HCT116 (cell line): ENCODE data around the gene DIO3. TPM values are rescaled to one million over a fixed set of nuclear protein-coding genes. Genes with fewer than 3 reads are reported as not detected.

Experiments used
- ATAC-seq: fragments of 200-7000 bp; cut with Tn5 transposase; 2 replicates; pipeline ENCODE4 v1.9.1; 2020; ENCODE audit warnings: mild to moderate bottlenecking, moderate library complexity
- BruUV-seq: library from RNA; stranded (reverse); fragments of 400-500 nt; replicated peaks from 2 replicates; lab custom pipeline; 2021; lab: Mats Ljungman, UMichigan
- CTCF ChIA-PET: fragments of 300-600 bp; sonication (Branson Sonifier 250); formaldehyde crosslinking; loops from one replicate; lab custom pipeline; 2021; ENCODE audit warnings: antibody characterized with exemption; lab: Charles Lee
- POLR2A ChIA-PET: fragments of 300-600, 350-600 bp; sonication (Branson Sonifier 250); formaldehyde crosslinking; loops from one replicate; lab custom pipeline; 2021; ENCODE audit warnings: antibody characterized with exemption; lab: Charles Lee
- RAD21 ChIA-PET, 2 experiments: fragments of 300-600 bp; sonication (Branson Sonifier 250); formaldehyde crosslinking; loops; one replicate each; lab custom pipeline; 2023; ENCODE audit warnings: low total read pairs in 2 of 2; ENCODE audit not compliant: uncharacterized antibody in 2 of 2, unreplicated experiment in 2 of 2, low non-redundant PET in 1 of 2; lab: Charles Lee
- DNase-seq: peaks from one replicate; pipeline ENCODE4 v3.0.0-alpha.2; 2010; ENCODE audit warnings: low read depth, low spot score
- H2AFZ ChIP-seq: fragments of 200-600 bp; shearing (Covaris generic), sonication (generic); 2 replicates; pipeline ENCODE4 v1.6.1; 2017; ENCODE audit warnings: low read depth, mixed run types, mixed read lengths, antibody characterized with exemption, low read length; ENCODE audit not compliant: poor library complexity, severe bottlenecking
- H3K27ac ChIP-seq: 2 replicates; pipeline ENCODE4 v1.5.1; 2012; ENCODE audit warnings: low read depth, low read length
- H3K27me3 ChIP-seq: fragments of 200-600 bp; sonication (generic); 2 replicates; pipeline ENCODE4 v1.6.1; 2016; ENCODE audit warnings: mixed run types, low read length, mixed read lengths; ENCODE audit not compliant: insufficient read depth
- H3K36me3 ChIP-seq, 2 experiments: fragments of 200-500 bp in 1 of 2; fragments of 200-600 bp in 1 of 2; sonication (Bioruptor generic) in 1 of 2; sonication (generic) in 1 of 2; 2 replicates each; pipeline versions ENCODE4 v1.5.1 to v1.6.1; 2014 to 2016; ENCODE audit warnings: low read length in 2 of 2, inconsistent platforms in 1 of 2, mixed read lengths in 1 of 2, mixed run types in 1 of 2; ENCODE audit not compliant: insufficient read depth in 2 of 2, control insufficient read depth in 1 of 2
- H3K4me1 ChIP-seq, 2 experiments: fragments of 200-600 bp in 1 of 2; sonication (generic) in 1 of 2; 2 replicates each; pipeline versions ENCODE4 v1.5.1 to v1.6.1; 2012 to 2017; ENCODE audit warnings: low read length in 2 of 2, inconsistent platforms in 1 of 2, mild to moderate bottlenecking in 1 of 2, mixed read lengths in 1 of 2, mixed run types in 1 of 2, moderate library complexity in 1 of 2; ENCODE audit not compliant: insufficient read depth in 2 of 2, control insufficient read depth in 1 of 2
- H3K4me2 ChIP-seq: fragments of 200-600 bp; sonication (generic); 2 replicates; pipeline ENCODE4 v1.6.1; 2017; ENCODE audit warnings: mixed run types, low read length, mixed read lengths
- H3K4me3 ChIP-seq, 2 experiments: fragments of 200-600 bp in 1 of 2; sonication (generic) in 1 of 2; replicated peaks in 1 of 2; 2 replicates each; pipeline ENCODE4 v1.5.1; 2011 to 2016; ENCODE audit warnings: low read length in 2 of 2, control low read depth in 1 of 2, low read depth in 1 of 2, mild to moderate bottlenecking in 1 of 2, mixed read lengths in 1 of 2, mixed run types in 1 of 2
- H3K79me2 ChIP-seq: fragments of 200-600 bp; sonication (generic); 2 replicates; pipeline ENCODE4 v1.6.1; 2017; ENCODE audit warnings: mild to moderate bottlenecking, mixed run types, low read length, moderate library complexity, mixed read lengths; ENCODE audit not compliant: insufficient read depth
- H3K9ac ChIP-seq: fragments of 200-600 bp; sonication (generic); 2 replicates; pipeline ENCODE4 v1.6.1; 2016; ENCODE audit warnings: low read length, mixed read lengths
- H3K9me2 ChIP-seq: fragments of 200-600 bp; sonication (generic), shearing (Covaris generic); 2 replicates; pipeline ENCODE4 v1.6.1; 2017; ENCODE audit warnings: mixed run types, mild to moderate bottlenecking, moderate library complexity; ENCODE audit not compliant: insufficient read depth
- H3K9me3 ChIP-seq, 2 experiments: fragments of 200-500 bp in 1 of 2; fragments of 200-600 bp in 1 of 2; sonication (Bioruptor generic) in 1 of 2; sonication (generic) in 1 of 2; 2 replicates each; pipeline ENCODE4 v1.6.1; 2014 to 2017; ENCODE audit warnings: low read length in 2 of 2, mixed read lengths in 2 of 2, inconsistent platforms in 1 of 2, low read depth in 1 of 2, mild to moderate bottlenecking in 1 of 2, mixed run types in 1 of 2, moderate library complexity in 1 of 2; ENCODE audit not compliant: control insufficient read depth in 1 of 2, insufficient read depth in 1 of 2
- H4K20me1 ChIP-seq: fragments of 200-600 bp; sonication (generic), shearing (Covaris generic); 2 replicates; pipeline ENCODE4 v1.6.1; 2017; ENCODE audit warnings: mixed run types, mild to moderate bottlenecking, moderate library complexity; ENCODE audit not compliant: insufficient read depth
- CEBPB ChIP-seq: IDR thresholded peaks from 2 replicates; pipeline ENCODE4 v1.6.1; 2012; ENCODE audit warnings: low read depth
- RAD21 ChIP-seq: IDR thresholded peaks from 2 replicates; pipeline ENCODE4 v1.6.1; 2012; ENCODE audit warnings: low read depth, mild to moderate bottlenecking
- intact Hi-C: fragments of 100-400 bp; cut with micrococcal nuclease; formaldehyde crosslinking; loops from 2 replicates; pipeline ENCODE4 v1.10.0; 2022
- total RNA-seq: library from RNA; stranded (reverse); gene quantifications from one replicate; pipeline ENCODE4 v1.2.1, GENCODE V29; 2021; ENCODE audit not compliant: unreplicated experiment
- TF ChIP-seq, protein P1 (sequence below): IDR thresholded peaks from 2 replicates; pipeline ENCODE4 v1.6.1; 2012; ENCODE audit warnings: low read depth
- TF ChIP-seq, protein P2 (sequence below), 3 experiments: fragments of 200-600 bp in 1 of 3; sonication (generic) in 1 of 3; IDR thresholded peaks in 2 of 3; conservative IDR thresholded peaks in 1 of 3; 2 replicates each; pipeline ENCODE4 v1.5.1; 2012 to 2017; ENCODE audit warnings: low read depth in 2 of 3, low read length in 2 of 3, antibody characterized with exemption in 1 of 3, borderline replicate concordance in 1 of 3, control low read depth in 1 of 3, mild to moderate bottlenecking in 1 of 3, mixed read lengths in 1 of 3, mixed run types in 1 of 3, moderate library complexity in 1 of 3; ENCODE audit not compliant: insufficient read depth in 1 of 3

Gene DIO3
- total RNA-seq, 1 experiment from 2014 or later: 0.34 TPM

DNA sequence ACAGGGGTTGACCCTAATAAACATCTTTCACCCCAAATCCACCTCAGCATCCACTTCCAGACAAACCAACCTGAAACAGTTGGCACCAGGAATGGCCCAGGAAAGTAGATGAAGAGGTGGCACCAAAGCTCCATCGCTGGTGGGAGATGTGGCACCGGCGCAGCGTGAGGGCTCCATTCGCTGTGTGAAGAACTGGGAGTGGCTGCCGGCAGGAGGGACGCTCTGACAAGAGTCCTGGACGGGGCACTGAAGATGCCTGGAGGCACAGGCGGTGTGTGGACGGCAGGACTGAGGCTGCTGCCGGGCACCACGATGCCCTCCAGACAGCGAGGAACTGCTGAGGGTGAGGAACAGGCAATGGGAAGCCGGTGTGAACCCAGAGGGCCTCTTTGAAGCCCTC, 29.3 kb downstream of the DIO3 start:
- no peaks in the 10 kb centered on the region for H3K79me2 ChIP-seq
- no peak overlapping the region for H3K4me2 ChIP-seq
- H4K20me1 ChIP-seq: no peaks in the 10 kb centered on the region
- no TSS peak for BruUV-seq
- no peak overlapping the region for H3K9ac ChIP-seq
- no peak overlapping the region for H2AFZ ChIP-seq
- no peaks in the 10 kb centered on the region for H3K27me3 ChIP-seq
- H3K9me3 ChIP-seq: no peaks in the 10 kb centered on the region
- no peaks in the 10 kb centered on the region for H3K36me3 ChIP-seq
- ChIA-PET RAD21 (no interaction called here), POLR2A (no interaction called here), CTCF (no interaction called here)
- no peak for DNase-seq
- TF ChIP-seq, protein P1, sequence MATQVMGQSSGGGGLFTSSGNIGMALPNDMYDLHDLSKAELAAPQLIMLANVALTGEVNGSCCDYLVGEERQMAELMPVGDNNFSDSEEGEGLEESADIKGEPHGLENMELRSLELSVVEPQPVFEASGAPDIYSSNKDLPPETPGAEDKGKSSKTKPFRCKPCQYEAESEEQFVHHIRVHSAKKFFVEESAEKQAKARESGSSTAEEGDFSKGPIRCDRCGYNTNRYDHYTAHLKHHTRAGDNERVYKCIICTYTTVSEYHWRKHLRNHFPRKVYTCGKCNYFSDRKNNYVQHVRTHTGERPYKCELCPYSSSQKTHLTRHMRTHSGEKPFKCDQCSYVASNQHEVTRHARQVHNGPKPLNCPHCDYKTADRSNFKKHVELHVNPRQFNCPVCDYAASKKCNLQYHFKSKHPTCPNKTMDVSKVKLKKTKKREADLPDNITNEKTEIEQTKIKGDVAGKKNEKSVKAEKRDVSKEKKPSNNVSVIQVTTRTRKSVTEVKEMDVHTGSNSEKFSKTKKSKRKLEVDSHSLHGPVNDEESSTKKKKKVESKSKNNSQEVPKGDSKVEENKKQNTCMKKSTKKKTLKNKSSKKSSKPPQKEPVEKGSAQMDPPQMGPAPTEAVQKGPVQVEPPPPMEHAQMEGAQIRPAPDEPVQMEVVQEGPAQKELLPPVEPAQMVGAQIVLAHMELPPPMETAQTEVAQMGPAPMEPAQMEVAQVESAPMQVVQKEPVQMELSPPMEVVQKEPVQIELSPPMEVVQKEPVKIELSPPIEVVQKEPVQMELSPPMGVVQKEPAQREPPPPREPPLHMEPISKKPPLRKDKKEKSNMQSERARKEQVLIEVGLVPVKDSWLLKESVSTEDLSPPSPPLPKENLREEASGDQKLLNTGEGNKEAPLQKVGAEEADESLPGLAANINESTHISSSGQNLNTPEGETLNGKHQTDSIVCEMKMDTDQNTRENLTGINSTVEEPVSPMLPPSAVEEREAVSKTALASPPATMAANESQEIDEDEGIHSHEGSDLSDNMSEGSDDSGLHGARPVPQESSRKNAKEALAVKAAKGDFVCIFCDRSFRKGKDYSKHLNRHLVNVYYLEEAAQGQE: no peak
- TF ChIP-seq CEBPB (no peak), RAD21 (no peak)
- TF ChIP-seq, protein P2, sequence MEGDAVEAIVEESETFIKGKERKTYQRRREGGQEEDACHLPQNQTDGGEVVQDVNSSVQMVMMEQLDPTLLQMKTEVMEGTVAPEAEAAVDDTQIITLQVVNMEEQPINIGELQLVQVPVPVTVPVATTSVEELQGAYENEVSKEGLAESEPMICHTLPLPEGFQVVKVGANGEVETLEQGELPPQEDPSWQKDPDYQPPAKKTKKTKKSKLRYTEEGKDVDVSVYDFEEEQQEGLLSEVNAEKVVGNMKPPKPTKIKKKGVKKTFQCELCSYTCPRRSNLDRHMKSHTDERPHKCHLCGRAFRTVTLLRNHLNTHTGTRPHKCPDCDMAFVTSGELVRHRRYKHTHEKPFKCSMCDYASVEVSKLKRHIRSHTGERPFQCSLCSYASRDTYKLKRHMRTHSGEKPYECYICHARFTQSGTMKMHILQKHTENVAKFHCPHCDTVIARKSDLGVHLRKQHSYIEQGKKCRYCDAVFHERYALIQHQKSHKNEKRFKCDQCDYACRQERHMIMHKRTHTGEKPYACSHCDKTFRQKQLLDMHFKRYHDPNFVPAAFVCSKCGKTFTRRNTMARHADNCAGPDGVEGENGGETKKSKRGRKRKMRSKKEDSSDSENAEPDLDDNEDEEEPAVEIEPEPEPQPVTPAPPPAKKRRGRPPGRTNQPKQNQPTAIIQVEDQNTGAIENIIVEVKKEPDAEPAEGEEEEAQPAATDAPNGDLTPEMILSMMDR (IDR thresholded peaks at IDR 0.05 in 2 of 3, conservative IDR thresholded peaks at IDR 0.05 in 1 of 3; ENCODE audit: borderline replicate concordance in 1 of 3, insufficient read depth in 1 of 3, low read depth in 2 of 3, low read length in 2 of 3): no peak
- H3K4me1 ChIP-seq: no peaks in the 10 kb centered on the region
- intact Hi-C loops: no loop called here
- H3K9me2 ChIP-seq: no peaks in the 10 kb centered on the region
- ATAC-seq: no peak
- H3K4me3 ChIP-seq: no peak overlapping the region
- H3K27ac ChIP-seq: no peak overlapping the region
